ENCODE measurements around the gene ZFP82.

Gene ZFP82

DNA sequence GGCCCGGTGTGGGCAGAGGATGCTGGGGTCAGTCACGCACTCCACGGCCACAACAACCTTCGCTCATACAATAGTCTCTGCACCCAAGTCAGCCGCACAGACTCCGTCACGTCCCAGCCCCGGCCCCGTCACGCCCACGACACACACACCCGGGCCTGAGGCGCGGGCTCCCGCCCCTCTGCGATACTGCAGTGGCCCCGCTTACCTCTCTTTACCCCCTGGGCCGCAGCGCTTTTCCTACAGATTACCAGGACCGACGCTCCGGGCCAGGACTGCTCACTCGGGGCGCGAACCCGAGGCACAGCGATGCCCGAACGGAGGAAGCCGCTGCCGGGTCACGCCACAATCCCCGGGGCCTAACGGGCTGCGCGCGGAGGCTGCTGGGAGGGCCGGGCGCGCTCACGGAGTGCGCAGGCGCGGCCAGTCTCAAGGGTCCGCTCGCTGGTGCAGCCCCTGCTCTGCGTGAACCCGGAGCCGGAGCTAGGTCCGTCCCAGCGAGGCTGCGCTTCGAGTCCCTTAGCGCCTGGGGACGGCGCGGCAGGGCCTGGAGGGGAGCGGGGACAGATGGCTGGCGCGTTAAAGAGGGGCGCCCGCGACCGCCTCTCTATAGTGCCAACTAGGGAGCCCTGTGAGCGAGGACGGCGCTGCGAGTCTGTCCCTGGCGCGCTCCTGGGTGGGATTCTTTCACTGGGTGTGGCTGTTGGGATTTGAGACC is at the start of gene ZFP82:
TSS of gene ZFP82 (minus strand) at position 358 of the 715 bp plus-strand sequence. CDS start 8,855 bp downstream, outside the sequence.
- Histone ChIP-seq H2AFZ (ENCODE audit: low read depth, low read length) (peak within 1 kb of the TSS; percentile 51), H3K36me3 (ENCODE audit: insufficient read depth, low read length) (peaks cover 9% of the 10 kb centered on the region), H3K4me3 (ENCODE audit: low read length) (peak within 1 kb of the TSS; percentile 63), H3K9me3 (ENCODE audit: low read length) (peaks cover 5% of the 10 kb centered on the region), H3K4me1 (ENCODE audit: insufficient read depth, low read length) (peaks cover 5% of the 10 kb centered on the region), H3K27me3 (ENCODE audit: insufficient read depth, low read length) (no peaks in the 10 kb centered on the region)

DNA sequence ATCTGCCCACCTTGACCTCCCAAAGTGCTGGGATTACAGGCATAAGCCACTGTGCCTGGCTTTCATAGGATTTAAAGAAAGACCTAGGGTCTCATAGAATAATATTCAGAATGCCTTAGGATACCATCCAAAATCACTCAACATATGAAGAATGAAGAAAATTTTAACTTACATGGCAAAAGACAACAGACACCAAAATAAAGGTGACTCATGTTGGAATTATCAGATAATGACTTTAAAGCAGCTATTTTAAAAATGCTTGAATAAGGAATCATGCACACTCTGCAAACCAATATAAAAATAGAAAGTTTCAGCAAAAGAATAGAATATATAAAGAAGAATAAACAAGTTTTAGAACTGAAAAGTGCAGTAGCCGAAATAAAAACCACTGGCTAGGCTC is 41.6 kb upstream of the ZFP82 start:
- Histone ChIP-seq H3K4me1 (ENCODE audit: insufficient read depth, low read length) (no peaks in the 10 kb centered on the region), H3K4me3 (ENCODE audit: low read length) (no peak overlapping the region), H3K9me3 (ENCODE audit: low read length) (peaks cover 39% of the 10 kb centered on the region), H3K27me3 (ENCODE audit: insufficient read depth, low read length) (no peaks in the 10 kb centered on the region), H3K36me3 (ENCODE audit: insufficient read depth, low read length) (peaks cover 23% of the 10 kb centered on the region), H2AFZ (ENCODE audit: low read depth, low read length) (no peak overlapping the region)

- no peaks in the 10 kb centered on the region for H3K27me3 ChIP-seq (ENCODE audit: insufficient read depth, low read length)
- no peaks in the 10 kb centered on the region for H3K4me1 ChIP-seq (ENCODE audit: insufficient read depth, low read length)
- peaks cover 40% of the 10 kb centered on the region for H3K36me3 ChIP-seq (ENCODE audit: insufficient read depth, low read length)
- H3K4me3 ChIP-seq (ENCODE audit: low read length): no peak overlapping the region
- H2AFZ ChIP-seq (ENCODE audit: low read depth, low read length): no peak overlapping the region
- H3K9me3 ChIP-seq (ENCODE audit: low read length): peaks cover 44% of the 10 kb centered on the region
These were observed 38.4 kb upstream of the ZFP82 start for GRCh38 chr19:36456831-36457230.

- H2AFZ ChIP-seq (ENCODE audit: low read depth, low read length): no peak overlapping the region
- H3K27me3 ChIP-seq (ENCODE audit: insufficient read depth, low read length): no peaks in the 10 kb centered on the region
- H3K9me3 ChIP-seq (ENCODE audit: low read length): peaks cover 60% of the 10 kb centered on the region
- H3K4me1 ChIP-seq (ENCODE audit: insufficient read depth, low read length): no peaks in the 10 kb centered on the region
- no peak overlapping the region for H3K4me3 ChIP-seq (ENCODE audit: low read length)
- peaks cover 47% of the 10 kb centered on the region for H3K36me3 ChIP-seq (ENCODE audit: insufficient read depth, low read length)
These were observed 30.7 kb upstream of the ZFP82 start for GRCh38 chr19:36449059-36449670.

DNA sequence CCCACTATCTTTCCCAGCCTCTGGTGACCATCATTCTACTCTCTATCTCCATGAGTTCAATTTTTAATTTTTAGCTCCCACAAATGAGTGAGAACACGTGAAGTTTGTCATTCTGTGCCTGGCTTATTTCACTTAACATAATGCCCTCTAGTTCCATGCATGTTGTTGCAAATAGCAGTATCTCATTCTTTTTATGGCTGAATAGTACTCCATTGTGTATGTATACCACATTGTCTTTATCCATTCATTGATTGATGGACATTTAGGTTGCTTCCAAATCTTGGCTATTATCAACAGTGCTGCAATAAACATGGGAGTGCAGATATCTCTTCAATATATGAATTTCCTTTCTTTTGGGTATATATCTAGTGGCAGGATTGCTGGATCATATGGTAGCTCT is 22.9 kb upstream of the ZFP82 start:
- Histone ChIP-seq H3K27me3 (ENCODE audit: insufficient read depth, low read length) (no peaks in the 10 kb centered on the region), H3K4me1 (ENCODE audit: insufficient read depth, low read length) (no peaks in the 10 kb centered on the region), H3K36me3 (ENCODE audit: insufficient read depth, low read length) (no peaks in the 10 kb centered on the region), H3K9me3 (ENCODE audit: low read length) (peaks cover 8% of the 10 kb centered on the region), H3K4me3 (ENCODE audit: low read length) (no peak overlapping the region), H2AFZ (ENCODE audit: low read depth, low read length) (no peak overlapping the region)

DNA sequence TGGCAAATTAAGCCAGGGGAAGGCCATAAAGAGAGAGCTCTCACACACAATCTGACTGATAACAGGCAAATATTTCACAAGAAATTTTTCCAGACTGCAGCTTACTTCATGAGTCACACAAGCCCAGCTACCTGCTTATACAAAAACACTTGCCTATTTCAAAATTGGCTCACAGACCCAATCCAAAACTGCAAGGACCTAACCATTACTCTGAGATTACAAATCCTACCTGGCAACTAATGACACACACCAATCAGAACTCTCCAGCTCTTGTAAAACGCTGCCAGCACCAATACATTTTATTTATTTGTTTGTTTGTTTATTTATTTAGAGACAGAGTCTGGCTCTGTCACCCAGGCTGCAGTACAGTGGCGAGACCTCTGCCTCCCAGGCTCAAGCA is 18.1 kb upstream of the ZFP82 start:
- H3K4me1 ChIP-seq (ENCODE audit: insufficient read depth, low read length): no peaks in the 10 kb centered on the region
- peaks cover 2% of the 10 kb centered on the region for H3K9me3 ChIP-seq (ENCODE audit: low read length)
- H3K27me3 ChIP-seq (ENCODE audit: insufficient read depth, low read length): no peaks in the 10 kb centered on the region
- no peak overlapping the region for H3K4me3 ChIP-seq (ENCODE audit: low read length)
- H2AFZ ChIP-seq (ENCODE audit: low read depth, low read length): no peak overlapping the region
- no peaks in the 10 kb centered on the region for H3K36me3 ChIP-seq (ENCODE audit: insufficient read depth, low read length)

DNA sequence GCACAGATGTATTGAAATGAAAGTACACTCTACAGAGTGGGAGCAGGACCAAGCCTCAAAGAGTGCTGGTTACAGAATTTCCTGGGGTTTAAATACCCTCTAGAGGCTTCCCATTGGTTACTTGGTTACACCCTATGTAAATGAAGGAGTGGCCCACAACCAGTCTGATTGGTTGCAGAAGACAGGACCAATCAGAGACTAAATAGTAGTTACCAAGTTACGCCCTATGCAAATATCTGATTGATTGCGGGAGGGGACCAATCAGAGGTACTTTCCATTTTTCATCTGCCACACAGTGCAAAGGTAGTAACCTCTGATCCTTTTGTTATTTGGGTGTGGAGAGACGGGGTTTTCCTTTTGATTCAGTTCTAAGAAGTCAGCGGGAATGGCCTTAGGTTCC is 5.5 kb upstream of the ZFP82 start:
- no peak overlapping the region for H3K4me3 ChIP-seq (ENCODE audit: low read length)
- no peaks in the 10 kb centered on the region for H3K36me3 ChIP-seq (ENCODE audit: insufficient read depth, low read length)
- no peaks in the 10 kb centered on the region for H3K27me3 ChIP-seq (ENCODE audit: insufficient read depth, low read length)
- H2AFZ ChIP-seq (ENCODE audit: low read depth, low read length): no peak overlapping the region
- no peaks in the 10 kb centered on the region for H3K4me1 ChIP-seq (ENCODE audit: insufficient read depth, low read length)
- H3K9me3 ChIP-seq (ENCODE audit: low read length): peaks cover 12% of the 10 kb centered on the region

DNA sequence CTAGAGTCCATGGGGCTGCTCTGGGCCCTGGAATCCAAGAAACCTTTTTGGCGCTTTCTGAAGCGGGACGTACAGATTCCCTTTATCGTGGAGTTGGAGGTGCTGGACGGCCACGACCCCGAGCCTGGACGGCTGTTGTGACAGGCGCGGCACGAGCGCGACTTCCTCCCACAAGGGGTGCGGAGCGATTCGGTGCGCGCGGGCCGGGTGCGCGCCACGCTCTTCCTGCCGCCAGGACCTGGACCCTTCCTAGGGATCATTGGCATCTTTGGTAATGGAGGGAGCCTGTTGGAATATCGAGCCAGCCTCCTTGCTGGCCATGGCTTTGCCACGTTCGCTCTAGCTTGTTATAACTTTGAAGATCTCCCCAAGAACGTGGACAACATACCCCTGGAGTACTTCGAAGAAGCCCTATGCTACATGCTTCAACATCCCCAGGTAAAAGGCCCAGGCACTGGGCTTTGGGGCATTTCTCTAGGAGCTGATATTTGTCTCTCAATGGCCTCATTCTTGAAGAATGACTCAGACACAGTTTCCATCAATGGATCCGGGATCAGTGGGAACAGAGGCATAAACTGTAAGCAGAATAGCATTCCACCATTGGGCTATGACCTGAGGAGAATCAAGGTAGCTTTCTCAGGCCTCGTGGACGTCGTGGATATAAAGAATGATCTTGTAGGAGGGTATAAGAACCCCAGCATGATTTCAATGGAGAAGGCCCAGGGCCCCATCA is 3.5 kb upstream of the ZFP82 start:
- H2AFZ ChIP-seq (ENCODE audit: low read depth, low read length): no peak overlapping the region
- H3K4me1 ChIP-seq (ENCODE audit: insufficient read depth, low read length): peaks cover 5% of the 10 kb centered on the region
- peaks cover 10% of the 10 kb centered on the region for H3K9me3 ChIP-seq (ENCODE audit: low read length)
- H3K4me3 ChIP-seq (ENCODE audit: low read length): no peak overlapping the region
- H3K27me3 ChIP-seq (ENCODE audit: insufficient read depth, low read length): no peaks in the 10 kb centered on the region
- no peaks in the 10 kb centered on the region for H3K36me3 ChIP-seq (ENCODE audit: insufficient read depth, low read length)

GRCh38 chr19:36420961-36421748 is 2.7 kb upstream of the ZFP82 start:
- Histone ChIP-seq H3K36me3 (ENCODE audit: insufficient read depth, low read length) (no peaks in the 10 kb centered on the region), H3K4me3 (ENCODE audit: low read length) (no peak overlapping the region), H3K27me3 (ENCODE audit: insufficient read depth, low read length) (no peaks in the 10 kb centered on the region), H3K9me3 (ENCODE audit: low read length) (peaks cover 6% of the 10 kb centered on the region), H3K4me1 (ENCODE audit: insufficient read depth, low read length) (peaks cover 5% of the 10 kb centered on the region), H2AFZ (ENCODE audit: low read depth, low read length) (no peak overlapping the region)

DNA sequence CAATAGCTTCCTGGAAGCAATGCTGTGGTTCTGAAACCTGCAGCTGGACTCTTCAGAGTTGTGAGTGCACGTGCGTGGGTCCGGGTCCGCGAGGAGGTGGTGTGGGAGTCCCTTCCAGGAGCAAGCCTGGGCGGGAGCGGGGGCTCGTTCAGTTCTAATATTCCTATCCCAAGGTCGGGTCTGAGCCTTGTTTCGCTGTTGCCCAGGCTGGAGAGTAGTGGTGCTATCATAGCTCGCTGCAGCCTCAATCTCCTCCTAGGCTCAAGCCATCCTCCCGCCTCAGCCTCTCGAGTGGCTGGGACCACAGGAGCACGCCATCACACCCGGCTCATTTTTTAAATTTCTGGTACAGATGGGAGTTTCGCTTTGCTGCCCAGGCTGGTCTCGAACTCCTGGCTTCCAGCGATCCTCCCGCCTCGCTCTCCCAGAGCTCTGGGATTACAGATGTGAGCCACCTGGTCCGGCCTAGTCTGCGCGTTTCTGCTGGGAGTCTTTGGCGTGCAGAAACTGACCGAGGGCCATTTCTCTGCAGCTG is 625 bp downstream of the ZFP82 start:
- Histone ChIP-seq H3K27me3 (ENCODE audit: insufficient read depth, low read length) (no peaks in the 10 kb centered on the region), H3K9me3 (ENCODE audit: low read length) (peaks cover 11% of the 10 kb centered on the region), H3K4me1 (ENCODE audit: insufficient read depth, low read length) (peaks cover 5% of the 10 kb centered on the region), H2AFZ (ENCODE audit: low read depth, low read length) (peak overlapping the region; percentile 51), H3K4me3 (ENCODE audit: low read length) (peak overlapping the region; percentile 63), H3K36me3 (ENCODE audit: insufficient read depth, low read length) (peaks cover 14% of the 10 kb centered on the region)

DNA sequence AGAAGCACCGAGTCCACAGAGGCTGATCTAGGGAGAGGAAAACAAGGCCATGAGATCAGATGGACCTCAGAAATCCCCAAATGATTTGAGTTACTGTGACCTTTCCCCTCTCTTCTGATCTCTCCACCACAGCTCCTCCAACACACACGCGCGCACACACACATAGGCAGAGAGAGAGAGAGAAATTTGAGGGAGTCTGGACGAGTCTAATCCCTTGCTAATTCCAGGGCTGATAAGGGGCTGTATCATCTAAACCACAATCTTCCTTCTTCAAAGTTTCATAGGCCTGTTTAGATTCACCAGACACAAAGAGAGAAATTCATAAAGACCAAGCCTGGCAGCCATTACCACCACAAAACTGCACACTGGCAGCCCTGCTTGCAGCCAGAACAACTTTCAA is 8.6 kb downstream of the ZFP82 start:
- H3K36me3 ChIP-seq (ENCODE audit: insufficient read depth, low read length): peaks cover 60% of the 10 kb centered on the region
- no peaks in the 10 kb centered on the region for H3K4me1 ChIP-seq (ENCODE audit: insufficient read depth, low read length)
- no peaks in the 10 kb centered on the region for H3K27me3 ChIP-seq (ENCODE audit: insufficient read depth, low read length)
- peaks cover 58% of the 10 kb centered on the region for H3K9me3 ChIP-seq (ENCODE audit: low read length)
- no peak overlapping the region for H2AFZ ChIP-seq (ENCODE audit: low read depth, low read length)
- no peak overlapping the region for H3K4me3 ChIP-seq (ENCODE audit: low read length)

GRCh38 chr19:36408101-36408500 is 10.3 kb downstream of the ZFP82 start:
- H3K36me3 ChIP-seq (ENCODE audit: insufficient read depth, low read length): peaks cover 65% of the 10 kb centered on the region
- no peak overlapping the region for H3K4me3 ChIP-seq (ENCODE audit: low read length)
- H3K27me3 ChIP-seq (ENCODE audit: insufficient read depth, low read length): no peaks in the 10 kb centered on the region
- H3K9me3 ChIP-seq (ENCODE audit: low read length): peaks cover 63% of the 10 kb centered on the region
- no peaks in the 10 kb centered on the region for H3K4me1 ChIP-seq (ENCODE audit: insufficient read depth, low read length)
- H2AFZ ChIP-seq (ENCODE audit: low read depth, low read length): no peak overlapping the region

All from neuron (in vitro differentiated cells).